Measurements from ENCODE around the gene MUC21.

GRCh38 chr6:30997301-30997700, 13.8 kb downstream of the MUC21 start:
- TF ChIP-seq ETV6 (IDR thresholded peaks at IDR 0.05; ENCODE audit: borderline replicate concordance in 1 of 2, low read depth in 2 of 2, low read length in 1 of 2) (no peak), ETV6 (CRISPR knock-in tag; IDR thresholded peaks at IDR 0.05; ENCODE audit: borderline replicate concordance) (no peak), ERF (CRISPR knock-in tag; IDR thresholded peaks at IDR 0.05) (no peak), JUNB (CRISPR knock-in tag; conservative IDR thresholded peaks at IDR 0.05) (no peak), NR1H2 (CRISPR knock-in tag; IDR thresholded peaks at IDR 0.05) (no peak), MED1 (CRISPR knock-in tag; IDR thresholded peaks at IDR 0.05; ENCODE audit: borderline replicate concordance) (no peak), ELF2 (CRISPR knock-in tag; IDR thresholded peaks at IDR 0.05) (no peak), MAFK (IDR thresholded peaks at IDR 0.05; ENCODE audit: low read length) (no peak), TCF7 (IDR thresholded peaks at IDR 0.05; ENCODE audit: borderline replicate concordance) (no peak)
- TF ChIP-seq, protein P1, sequence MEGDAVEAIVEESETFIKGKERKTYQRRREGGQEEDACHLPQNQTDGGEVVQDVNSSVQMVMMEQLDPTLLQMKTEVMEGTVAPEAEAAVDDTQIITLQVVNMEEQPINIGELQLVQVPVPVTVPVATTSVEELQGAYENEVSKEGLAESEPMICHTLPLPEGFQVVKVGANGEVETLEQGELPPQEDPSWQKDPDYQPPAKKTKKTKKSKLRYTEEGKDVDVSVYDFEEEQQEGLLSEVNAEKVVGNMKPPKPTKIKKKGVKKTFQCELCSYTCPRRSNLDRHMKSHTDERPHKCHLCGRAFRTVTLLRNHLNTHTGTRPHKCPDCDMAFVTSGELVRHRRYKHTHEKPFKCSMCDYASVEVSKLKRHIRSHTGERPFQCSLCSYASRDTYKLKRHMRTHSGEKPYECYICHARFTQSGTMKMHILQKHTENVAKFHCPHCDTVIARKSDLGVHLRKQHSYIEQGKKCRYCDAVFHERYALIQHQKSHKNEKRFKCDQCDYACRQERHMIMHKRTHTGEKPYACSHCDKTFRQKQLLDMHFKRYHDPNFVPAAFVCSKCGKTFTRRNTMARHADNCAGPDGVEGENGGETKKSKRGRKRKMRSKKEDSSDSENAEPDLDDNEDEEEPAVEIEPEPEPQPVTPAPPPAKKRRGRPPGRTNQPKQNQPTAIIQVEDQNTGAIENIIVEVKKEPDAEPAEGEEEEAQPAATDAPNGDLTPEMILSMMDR (IDR thresholded peaks at IDR 0.05 in 2 of 3, conservative IDR thresholded peaks at IDR 0.05 in 1 of 3; ENCODE audit: insufficient read depth in 2 of 3, low read depth in 1 of 3, low read length in 3 of 3) = no peak
